GM21786 (cell line): ENCODE results near the gene AADACL2.

Source experiments
- ATAC-seq: cut with Tn5 transposase; IDR thresholded peaks from one replicate; pipeline ENCODE4 v1.9.1; 2021; ENCODE audit not compliant: unreplicated experiment

Gene AADACL2, protein sequence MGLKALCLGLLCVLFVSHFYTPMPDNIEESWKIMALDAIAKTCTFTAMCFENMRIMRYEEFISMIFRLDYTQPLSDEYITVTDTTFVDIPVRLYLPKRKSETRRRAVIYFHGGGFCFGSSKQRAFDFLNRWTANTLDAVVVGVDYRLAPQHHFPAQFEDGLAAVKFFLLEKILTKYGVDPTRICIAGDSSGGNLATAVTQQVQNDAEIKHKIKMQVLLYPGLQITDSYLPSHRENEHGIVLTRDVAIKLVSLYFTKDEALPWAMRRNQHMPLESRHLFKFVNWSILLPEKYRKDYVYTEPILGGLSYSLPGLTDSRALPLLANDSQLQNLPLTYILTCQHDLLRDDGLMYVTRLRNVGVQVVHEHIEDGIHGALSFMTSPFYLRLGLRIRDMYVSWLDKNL

DNA sequence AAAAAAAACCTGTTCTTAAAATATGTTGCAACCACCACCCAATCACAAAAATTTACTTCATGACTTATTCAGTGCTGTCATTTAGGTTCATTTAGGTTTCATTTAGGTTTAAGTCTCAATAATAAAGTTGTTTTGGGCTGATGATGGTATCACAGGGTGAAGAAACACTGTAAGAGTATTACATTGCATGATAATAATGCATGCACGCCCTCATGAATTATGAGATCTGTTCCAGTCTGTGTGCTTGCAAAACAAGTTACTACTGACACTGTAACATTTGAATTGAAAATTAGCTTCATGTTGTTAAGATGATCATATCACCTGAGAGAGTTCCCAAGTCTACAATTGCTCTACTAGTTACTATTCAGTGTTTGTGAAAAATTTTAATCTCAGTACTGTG lies at the start of gene AADACL2:
Gene AADACL2 (plus strand): TSS at position 315 of the 400 bp plus-strand sequence. CDS start 109 bp downstream, outside the sequence.
- ATAC-seq, result no peak

DNA sequence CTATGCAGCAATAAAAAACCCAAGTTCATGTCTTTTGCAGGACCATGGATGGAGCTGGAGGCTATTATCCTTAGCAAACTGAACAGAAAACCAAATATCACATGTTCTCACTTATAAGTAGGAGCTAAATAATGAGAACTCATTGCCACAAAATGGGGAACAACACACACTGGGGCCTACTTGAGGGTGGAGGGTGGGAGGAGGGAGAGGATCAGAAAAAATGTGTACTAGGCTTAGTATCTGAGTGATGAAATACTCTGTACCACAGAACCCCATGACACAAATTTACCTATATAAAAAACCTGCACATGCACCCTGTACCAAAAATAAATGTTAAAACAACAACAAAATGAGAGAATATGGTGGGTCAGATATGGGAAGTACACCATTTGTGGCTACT lies 49.6 kb upstream of the AADACL2 start:
- no peak for ATAC-seq

DNA sequence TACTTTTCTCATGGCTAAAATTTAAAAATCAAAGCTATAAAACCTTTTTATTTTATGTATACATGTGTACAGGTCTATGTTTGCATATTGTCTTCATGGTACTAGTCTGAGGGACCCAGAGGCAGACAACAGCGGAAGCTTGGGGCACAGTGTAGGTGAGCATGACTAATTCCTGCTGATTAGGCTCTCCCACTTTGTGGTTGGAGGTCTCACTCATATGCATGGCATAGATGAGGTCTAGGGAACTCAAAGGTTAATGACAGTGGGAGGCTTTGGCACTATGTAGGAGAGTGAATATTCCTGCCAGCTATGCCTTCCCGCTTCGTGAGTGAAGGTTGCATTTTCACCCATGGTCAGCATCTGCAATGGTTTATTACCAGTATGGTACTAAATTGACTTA lies 47.5 kb upstream of the AADACL2 start:
- no peak for ATAC-seq

DNA sequence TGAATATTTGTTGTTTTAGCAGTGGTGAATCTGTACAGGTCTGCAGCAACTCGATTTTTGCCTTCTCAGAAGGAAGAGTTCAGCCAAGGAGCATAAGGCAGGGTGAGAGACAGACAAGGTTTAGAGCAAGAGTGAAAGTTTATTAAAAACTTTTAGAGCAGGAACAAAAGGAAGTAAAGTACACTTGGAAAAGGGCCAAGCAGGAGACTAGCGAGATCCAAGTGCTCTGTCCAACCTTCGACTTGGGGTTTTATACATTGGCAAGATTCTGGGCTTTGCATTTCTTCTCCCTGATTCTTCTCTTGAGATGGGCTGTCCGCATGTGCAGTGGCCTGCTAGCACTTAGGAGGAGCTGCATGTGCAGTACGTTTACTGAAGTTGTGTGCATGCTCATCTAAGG lies 46.7 kb upstream of the AADACL2 start:
- ATAC-seq, result no peak

DNA sequence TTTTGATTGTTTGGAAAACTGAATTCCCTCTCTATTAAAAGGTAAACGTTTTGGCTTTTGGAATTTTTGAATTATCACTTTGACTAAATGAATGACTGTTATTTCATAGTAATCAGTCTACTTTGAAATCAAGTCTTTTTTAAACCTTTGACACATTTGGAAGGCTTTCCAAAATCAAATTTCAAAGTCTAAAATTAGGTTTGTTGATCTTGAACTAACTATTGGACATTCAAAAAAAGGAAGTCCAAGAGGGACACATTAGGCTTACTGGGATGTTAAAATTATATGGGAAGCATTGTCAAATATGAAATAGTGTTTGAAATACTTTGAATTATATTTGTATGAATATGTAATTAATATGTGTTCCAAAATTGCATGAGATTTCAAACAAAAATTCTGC lies 45.2 kb upstream of the AADACL2 start:
- no peak for ATAC-seq

DNA sequence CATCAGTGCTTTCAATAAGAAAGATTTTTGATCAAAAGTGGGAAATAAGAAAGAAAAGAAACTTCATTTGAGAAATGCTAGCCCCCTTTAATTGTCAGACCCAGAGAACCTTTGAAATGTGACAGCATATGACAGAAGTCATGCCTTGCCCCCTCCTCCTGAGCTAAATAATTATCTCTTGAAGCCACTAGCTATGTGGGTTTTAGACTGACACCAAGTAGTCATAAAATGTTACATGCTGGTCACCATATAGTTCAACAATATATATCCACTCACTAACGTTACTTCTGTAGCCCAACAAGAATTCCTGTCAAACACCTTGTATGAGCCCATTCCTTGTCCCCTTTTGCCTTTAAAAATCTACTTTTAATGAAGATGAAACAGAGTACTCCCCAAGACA lies 43.1 kb upstream of the AADACL2 start:
- no peak for ATAC-seq

DNA sequence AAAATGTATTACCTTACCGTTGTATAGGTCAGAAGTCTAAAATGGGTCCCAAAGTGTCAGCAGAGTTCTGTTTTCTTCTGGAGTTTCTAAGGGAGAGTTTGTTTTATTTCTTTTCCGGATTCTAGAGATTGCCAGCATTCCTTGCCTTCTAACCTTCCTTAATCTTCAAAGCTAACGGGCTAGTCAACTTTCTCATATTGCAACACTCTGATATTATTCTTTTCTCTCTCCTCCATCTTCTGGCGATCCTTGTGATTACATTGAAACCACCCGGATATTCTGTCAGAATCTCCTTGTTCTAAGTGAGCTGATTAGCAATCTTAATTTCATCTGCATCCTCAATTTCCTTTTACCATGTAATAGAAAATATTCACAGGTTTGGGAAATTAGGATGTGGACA lies 36.2 kb upstream of the AADACL2 start:
- no peak for ATAC-seq

DNA sequence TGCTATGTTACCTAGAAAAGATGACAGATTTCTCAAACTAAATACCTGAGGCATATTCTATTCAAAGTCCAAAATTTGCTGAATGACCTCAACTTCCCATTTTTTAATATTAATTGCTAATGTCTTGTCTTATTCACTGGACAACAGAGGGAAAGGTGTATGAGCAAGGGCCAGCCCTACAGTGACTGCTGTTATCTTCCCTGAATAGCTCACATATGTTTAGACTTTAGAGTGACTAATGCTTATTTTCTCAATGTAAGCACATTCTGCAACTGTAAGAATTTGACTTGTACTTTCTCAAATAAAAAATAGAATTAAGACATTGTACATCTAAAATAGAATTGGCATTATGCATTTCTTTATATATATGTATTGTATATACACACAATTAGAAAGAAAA lies 26.5 kb upstream of the AADACL2 start:
- ATAC-seq, result no peak

DNA sequence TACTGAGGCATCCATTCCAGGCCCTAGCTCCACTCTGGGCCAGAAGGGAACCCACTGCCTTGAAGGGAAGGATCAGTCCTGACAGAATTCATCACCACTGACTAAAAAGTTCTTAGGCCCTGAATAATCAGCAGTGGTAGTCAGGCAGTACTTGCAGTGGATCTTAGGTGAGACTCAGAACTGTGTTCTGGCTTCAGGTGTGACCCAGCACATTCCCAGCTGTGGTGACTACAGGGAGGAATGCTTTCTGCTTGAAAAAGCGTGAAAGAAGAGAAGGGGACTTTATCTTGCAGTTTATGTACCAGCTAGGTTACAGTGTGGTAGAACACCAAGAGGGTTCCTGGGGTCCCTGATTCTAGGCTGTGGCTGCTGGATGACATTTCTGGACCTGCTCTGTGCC lies 24.9 kb upstream of the AADACL2 start:
- ATAC-seq, result no peak

DNA sequence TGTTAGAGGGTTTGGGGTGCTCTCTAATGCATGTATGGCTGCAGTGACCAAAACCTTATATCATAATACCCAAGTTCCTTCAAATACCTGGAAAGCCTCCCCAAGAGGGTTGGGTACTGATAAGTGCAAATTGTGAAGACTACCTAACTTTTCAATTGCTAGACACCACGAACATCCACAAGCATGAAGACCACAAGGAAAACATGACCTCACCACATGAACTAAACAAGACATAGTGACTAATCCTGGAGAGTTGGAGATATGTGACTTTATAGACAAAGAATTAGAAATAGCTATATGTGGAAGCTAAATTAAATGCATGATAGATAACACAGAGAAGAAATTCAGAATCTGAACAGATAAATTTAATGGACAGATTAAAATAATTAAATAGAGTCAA lies 23.9 kb upstream of the AADACL2 start:
- ATAC-seq, result no peak

DNA sequence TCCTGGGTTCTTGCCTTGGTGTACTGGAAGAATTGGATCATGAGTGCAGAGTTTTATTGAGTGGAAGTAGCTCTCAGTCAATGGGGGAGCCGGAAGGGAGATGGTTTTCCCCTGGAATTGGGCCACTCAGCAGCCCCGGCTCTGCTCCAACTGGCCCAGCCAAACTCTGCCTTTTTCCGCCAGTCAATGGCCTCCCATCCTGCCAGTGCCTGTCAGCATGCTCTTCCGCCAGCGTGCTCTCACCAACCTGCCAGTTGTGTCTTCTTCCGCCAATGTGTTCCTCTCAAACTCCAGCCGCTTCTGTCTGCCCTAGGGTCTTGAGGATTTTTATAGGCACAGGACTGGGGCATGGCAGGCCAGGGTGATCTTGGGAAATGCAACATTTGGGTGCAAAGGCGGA lies 12.4 kb upstream of the AADACL2 start:
- ATAC-seq, result no peak

DNA sequence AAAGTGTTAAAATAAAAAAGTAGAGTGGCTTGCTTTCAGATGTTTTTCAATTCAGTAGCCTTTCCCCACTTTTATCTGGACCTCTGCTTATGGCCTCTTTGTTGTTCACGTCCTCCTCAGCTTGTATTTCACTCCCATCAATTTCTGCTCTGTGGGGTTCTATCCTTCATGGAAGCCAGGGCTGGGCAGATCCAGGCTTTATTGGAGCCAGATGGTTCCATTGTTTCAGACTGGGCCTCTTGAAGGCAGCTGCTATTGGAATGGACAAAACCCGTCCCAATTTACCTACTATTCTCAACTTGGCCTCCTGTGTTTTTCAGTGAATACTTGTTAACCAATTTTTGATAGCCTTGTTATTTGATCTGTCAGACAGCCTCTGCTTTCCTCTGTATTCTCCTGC lies 10.9 kb upstream of the AADACL2 start:
- no peak for ATAC-seq

DNA sequence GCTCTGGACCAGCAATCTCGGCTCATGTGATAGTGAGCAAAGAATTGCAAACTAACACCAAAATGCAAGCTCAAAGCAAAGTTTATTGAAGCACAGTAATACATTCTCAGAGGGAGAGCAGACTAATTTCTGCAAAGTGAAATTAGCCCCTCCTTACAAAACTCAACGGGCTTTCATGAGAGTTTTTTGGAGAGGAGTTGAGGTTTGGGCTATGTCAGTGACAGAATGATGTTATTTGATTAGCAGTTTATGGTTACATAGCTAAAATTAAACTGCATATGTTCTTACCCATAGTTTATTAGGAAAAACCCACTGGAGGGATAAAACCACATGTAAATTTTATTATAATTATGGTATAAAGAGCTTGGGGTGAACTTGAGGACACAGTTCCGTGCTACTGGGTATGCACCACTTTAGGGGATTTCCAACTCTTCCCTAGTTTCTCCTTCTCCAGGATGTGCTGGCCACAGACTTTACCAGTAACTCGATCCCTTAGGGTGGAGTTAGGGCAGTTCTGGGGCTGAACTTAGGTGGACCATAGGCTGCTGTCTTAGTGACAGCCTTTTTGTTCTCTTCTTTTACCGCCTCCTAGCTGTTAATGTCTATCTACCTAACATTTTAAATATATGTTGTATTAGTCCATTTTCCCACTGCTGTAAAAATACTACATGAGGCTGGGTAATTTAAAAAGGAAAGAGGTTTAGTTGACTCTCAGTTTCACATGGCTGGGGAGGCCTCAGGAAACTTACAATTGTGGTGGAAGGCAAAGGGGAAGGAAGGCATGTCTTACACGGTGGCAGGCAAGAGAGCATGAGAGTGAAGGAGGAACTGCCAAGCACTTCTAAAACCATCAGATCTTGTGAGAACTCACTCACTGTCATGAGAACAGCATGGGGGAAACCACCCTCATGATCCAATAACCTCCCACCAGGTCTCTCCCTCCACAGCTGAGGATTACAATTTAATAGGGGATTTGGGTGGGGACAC lies 8.9 kb upstream of the AADACL2 start:
- ATAC-seq, result no peak

DNA sequence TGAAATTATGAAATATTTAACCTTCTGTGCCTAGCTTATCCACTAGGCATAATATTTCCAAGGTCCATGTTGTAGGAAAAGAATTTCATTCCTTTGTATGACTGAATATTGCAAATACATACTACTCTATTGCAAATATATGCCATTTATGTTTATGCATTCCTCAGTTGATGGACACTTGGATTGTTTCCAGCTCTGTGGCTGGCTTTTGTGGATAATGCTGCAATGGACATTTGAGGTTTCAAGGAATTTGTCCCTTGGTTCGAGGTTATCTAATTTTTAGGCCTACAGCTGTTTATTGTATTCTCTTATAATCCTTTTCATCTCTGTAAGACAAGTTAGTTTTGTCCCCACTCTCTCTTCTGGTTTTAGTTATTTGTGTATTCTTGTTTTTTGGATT lies 7.7 kb upstream of the AADACL2 start:
- no peak for ATAC-seq

DNA sequence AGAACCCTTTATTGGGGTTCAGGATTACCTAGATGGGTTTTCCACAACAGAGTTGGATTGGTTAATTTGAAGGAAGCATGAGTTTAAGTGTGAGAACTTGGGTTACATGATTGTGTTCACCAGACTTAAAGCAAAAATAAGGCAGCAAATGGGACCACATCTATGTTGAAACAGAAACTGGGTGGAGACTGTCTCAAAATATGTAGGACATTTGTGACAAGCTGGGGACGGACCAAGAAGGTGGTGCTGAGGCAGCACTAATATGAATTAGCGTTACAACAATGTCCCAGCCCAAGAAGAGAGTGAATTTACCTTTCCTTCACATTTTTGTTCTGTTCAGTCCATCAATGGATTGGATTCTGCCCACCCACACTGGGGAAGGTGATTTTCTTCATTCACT lies 866 bp upstream of the AADACL2 start:
- no peak for ATAC-seq

DNA sequence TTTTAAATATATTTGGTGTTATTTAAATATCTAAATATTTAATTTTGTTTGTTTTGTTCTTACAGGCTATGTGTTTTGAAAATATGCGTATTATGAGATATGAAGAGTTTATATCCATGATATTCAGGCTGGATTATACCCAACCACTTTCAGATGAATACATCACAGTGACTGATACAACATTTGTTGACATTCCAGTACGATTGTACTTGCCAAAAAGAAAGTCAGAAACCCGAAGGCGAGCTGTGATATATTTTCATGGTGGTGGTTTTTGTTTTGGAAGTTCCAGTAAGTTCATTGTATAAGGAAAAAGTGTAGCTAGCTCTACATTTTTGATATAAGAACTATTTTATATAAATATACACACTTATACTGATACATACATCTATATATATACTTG lies 6.9 kb downstream of the AADACL2 start:
- ATAC-seq, result no peak

DNA sequence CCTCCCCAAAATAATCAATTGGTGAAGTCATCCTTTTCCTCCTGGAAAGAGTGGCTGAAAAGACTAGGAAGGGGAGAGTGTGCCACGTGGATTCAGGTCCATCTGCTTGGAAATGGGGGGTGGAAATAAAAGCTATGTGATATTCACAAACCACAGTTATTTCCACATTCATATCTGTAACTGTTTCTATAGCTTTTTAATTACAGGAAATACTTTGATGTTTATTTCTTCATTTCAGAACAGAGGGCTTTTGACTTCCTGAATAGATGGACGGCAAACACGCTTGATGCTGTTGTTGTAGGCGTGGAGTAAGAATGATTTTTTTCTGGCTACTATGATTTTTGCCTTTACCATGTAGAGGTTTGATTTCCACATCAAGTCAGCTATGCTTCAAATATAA lies 10.1 kb downstream of the AADACL2 start:
- ATAC-seq, result no peak

DNA sequence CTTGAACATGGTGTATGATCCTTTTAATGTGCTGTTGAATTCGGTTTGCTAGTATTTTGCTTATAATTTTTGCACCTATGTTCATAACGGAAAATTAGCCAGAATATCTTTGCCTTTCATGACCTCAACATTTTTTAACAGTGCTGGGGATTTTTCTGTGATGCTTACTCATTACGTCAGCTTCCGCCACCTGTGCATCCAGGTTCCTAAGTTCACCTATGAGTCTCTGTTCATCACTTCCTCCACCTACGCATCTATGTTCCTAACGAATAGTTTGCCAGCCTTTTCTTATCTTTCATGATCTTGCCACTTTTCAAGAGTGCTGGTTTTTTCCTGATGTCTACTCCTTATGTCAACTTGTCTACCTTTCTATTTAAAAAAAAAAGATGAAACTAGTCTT lies 16.5 kb downstream of the AADACL2 start:
- ATAC-seq, result no peak

DNA sequence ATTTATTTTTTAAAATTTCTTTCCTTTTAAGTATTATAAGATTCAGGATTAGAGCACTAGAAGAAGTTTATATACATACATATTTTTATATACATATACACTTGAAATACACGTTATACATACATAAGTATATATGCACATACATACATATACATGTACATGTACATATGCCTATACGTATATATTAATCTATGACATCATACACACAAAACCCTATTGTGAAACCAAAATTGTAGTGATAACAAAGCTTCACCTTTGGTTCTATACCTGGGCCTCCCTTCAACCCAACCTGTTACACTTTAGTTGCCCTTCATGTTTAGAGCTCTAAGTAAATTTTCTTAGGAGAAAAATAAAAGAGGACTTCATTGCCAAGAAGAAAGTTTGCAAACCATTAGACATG lies 17.0 kb downstream of the AADACL2 start:
- ATAC-seq, result no peak

DNA sequence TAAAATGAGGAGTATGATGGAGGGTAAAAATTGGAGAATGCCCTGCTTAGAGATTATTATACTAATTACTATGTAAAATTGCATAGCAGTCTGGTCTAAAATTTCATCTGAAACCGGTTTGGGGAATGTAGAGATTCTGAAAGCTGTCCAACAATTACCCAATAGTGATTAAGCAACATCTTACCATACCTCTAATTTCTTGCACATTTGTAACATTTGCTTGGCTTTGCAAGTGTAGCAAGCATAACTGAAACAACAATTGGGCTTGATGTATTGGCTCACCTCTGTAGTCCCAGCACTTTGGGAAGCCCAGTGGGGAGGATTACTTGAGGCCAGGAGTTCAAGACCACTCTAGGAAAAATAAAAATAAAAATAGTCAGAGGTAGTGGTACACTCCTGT lies 17.4 kb downstream of the AADACL2 start:
- no peak for ATAC-seq

DNA sequence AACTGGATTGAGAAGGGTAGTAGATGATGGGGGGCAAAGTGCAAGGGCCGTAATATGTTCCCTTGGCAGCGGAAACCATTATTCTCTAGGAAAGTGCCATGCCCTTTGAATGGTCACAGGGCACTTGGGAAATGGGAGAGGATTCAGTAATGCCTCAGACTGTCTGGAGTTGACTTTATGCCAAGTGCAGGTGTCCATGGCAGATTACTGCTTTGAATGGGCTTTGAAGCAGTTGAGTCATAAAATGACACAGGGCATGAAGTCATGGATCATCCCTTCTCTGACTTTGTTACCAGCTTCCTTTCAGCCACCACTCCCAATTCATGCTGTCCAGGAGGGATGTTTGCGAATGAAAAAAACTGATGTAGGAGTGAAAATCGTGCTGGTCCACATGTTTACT lies 20.1 kb downstream of the AADACL2 start:
- no peak for ATAC-seq

DNA sequence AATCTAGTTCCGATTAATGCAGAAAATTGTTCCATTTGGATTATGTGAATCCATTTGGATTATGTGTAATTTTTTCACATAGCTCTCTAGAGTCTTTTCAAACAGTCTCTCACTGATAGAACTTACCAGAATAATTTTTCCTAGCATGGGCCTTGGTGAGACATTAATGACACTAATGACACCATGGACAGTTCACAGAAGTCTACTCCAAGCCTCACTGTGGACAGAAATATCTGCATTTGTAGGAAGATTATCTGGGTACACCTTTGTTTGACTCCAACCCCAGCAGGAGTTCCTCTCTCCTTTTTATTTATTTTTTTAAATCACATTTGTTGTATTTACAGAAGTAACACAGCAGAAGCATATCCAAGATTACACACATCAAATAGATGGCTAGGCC lies 27.9 kb downstream of the AADACL2 start:
- ATAC-seq, result no peak
